Loucy (cell line): ENCODE measurements around the gene GJA10.

Source experiments
- H2AFZ ChIP-seq: fragments of 200-600 bp; sonication (generic); 2 replicates; pipeline ENCODE4 v1.6.0; 2016; ENCODE audit warnings: antibody characterized with exemption, mild to moderate bottlenecking, low read length, moderate library complexity
- H3F3A ChIP-seq: fragments of 200-600 bp; 2 replicates; pipeline ENCODE4 v1.6.0; 2016; ENCODE audit warnings: antibody characterized with exemption, low read depth, mild to moderate bottlenecking
- H3K27me3 ChIP-seq: fragments of 200-600 bp; sonication (generic); 2 replicates; pipeline ENCODE4 v1.6.1; 2014; ENCODE audit warnings: low read length, mild to moderate bottlenecking; ENCODE audit not compliant: insufficient read depth, poor library complexity, severe bottlenecking
- H3K36me3 ChIP-seq: fragments of 200-600 bp; sonication (generic); 2 replicates; pipeline ENCODE4 v1.6.1; 2016; ENCODE audit warnings: low read length; ENCODE audit not compliant: insufficient read depth
- H3K4me1 ChIP-seq: fragments of 200-600 bp; sonication (generic); 2 replicates; pipeline ENCODE4 v1.5.1; 2014; ENCODE audit warnings: low read length, mild to moderate bottlenecking; ENCODE audit not compliant: insufficient read depth, poor library complexity, severe bottlenecking
- H3K4me2 ChIP-seq: fragments of 200-600 bp; sonication (generic); 2 replicates; pipeline ENCODE4 v1.6.0; 2014; ENCODE audit warnings: antibody characterized with exemption, low read length, low read depth, mild to moderate bottlenecking; ENCODE audit not compliant: poor library complexity, severe bottlenecking
- H3K4me3 ChIP-seq: fragments of 200-600 bp; sonication (generic); 2 replicates; pipeline ENCODE4 v1.5.1; 2014; ENCODE audit warnings: low read length, mild to moderate bottlenecking, mixed read lengths; ENCODE audit not compliant: poor library complexity, severe bottlenecking
- H3K79me2 ChIP-seq: fragments of 200-600 bp; sonication (generic); 2 replicates; pipeline ENCODE4 v1.6.1; 2014; ENCODE audit warnings: low read length; ENCODE audit not compliant: insufficient read depth
- H3K9ac ChIP-seq: fragments of 200-600 bp; sonication (generic); 2 replicates; pipeline ENCODE4 v1.6.0; 2014; ENCODE audit warnings: mild to moderate bottlenecking, low read depth, low read length, moderate library complexity; ENCODE audit not compliant: poor library complexity, severe bottlenecking
- H3K9me2 ChIP-seq: fragments of 200-600 bp; sonication (generic); replicated peaks from 2 replicates; pipeline ENCODE4 v1.6.1; 2016; ENCODE audit warnings: low read depth, low read length, mixed read lengths
- H3K9me3 ChIP-seq: fragments of 200-600 bp; sonication (generic); 2 replicates; pipeline ENCODE4 v1.6.1; 2014; ENCODE audit warnings: mild to moderate bottlenecking, antibody characterized with exemption, low read length, low read depth; ENCODE audit not compliant: insufficient read depth
- H4K20me1 ChIP-seq: fragments of 200-600 bp; sonication (generic); 2 replicates; pipeline ENCODE4 v1.6.0; 2014; ENCODE audit warnings: antibody characterized with exemption, low read length, mild to moderate bottlenecking; ENCODE audit not compliant: insufficient read depth, poor library complexity, severe bottlenecking
- EZH2phosphoT487 ChIP-seq: fragments of 200-600 bp; IDR thresholded peaks from 2 replicates; pipeline ENCODE4 v1.6.1; 2018; ENCODE audit warnings: antibody characterized with exemption, mild to moderate bottlenecking, moderate library complexity, borderline replicate concordance
- TF ChIP-seq, protein P1 (sequence below): fragments of 200-600 bp; sonication (generic); conservative IDR thresholded peaks from 2 replicates; pipeline ENCODE4 v1.5.1; 2014; ENCODE audit warnings: mild to moderate bottlenecking, antibody characterized with exemption, low read length

Gene GJA10

GRCh38 chr6:89859744-89860143, 34.5 kb upstream of the GJA10 start:
- Histone ChIP-seq H3K9me2 (no peaks in the 10 kb centered on the region), H3K4me1 (no peaks in the 10 kb centered on the region), H3K4me3 (no peak overlapping the region), H3K27me3 (no peaks in the 10 kb centered on the region), H3K4me2 (no peak overlapping the region), H2AFZ (no peak overlapping the region), H4K20me1 (no peaks in the 10 kb centered on the region), H3K9ac (no peak overlapping the region), H3K36me3 (peaks cover 79% of the 10 kb centered on the region), H3F3A (no peaks in the 10 kb centered on the region), H3K9me3 (no peaks in the 10 kb centered on the region), H3K79me2 (no peaks in the 10 kb centered on the region)
- TF ChIP-seq, protein P1, sequence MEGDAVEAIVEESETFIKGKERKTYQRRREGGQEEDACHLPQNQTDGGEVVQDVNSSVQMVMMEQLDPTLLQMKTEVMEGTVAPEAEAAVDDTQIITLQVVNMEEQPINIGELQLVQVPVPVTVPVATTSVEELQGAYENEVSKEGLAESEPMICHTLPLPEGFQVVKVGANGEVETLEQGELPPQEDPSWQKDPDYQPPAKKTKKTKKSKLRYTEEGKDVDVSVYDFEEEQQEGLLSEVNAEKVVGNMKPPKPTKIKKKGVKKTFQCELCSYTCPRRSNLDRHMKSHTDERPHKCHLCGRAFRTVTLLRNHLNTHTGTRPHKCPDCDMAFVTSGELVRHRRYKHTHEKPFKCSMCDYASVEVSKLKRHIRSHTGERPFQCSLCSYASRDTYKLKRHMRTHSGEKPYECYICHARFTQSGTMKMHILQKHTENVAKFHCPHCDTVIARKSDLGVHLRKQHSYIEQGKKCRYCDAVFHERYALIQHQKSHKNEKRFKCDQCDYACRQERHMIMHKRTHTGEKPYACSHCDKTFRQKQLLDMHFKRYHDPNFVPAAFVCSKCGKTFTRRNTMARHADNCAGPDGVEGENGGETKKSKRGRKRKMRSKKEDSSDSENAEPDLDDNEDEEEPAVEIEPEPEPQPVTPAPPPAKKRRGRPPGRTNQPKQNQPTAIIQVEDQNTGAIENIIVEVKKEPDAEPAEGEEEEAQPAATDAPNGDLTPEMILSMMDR: no peak
- TF ChIP-seq EZH2phosphoT487: no peak

- TF ChIP-seq EZH2phosphoT487: no peak
- TF ChIP-seq, protein P1: no peak
- H3K9me3 ChIP-seq: no peaks in the 10 kb centered on the region
- no peaks in the 10 kb centered on the region for H3F3A ChIP-seq
- H3K4me3 ChIP-seq: no peak overlapping the region
- H2AFZ ChIP-seq: no peak overlapping the region
- no peak overlapping the region for H3K9ac ChIP-seq
- H3K27me3 ChIP-seq: no peaks in the 10 kb centered on the region
- H3K36me3 ChIP-seq: peaks cover 70% of the 10 kb centered on the region; the same call in 1 of the 2 replicates
- H3K79me2 ChIP-seq: no peaks in the 10 kb centered on the region
- no peaks in the 10 kb centered on the region for H3K4me1 ChIP-seq
- H3K9me2 ChIP-seq: no peaks in the 10 kb centered on the region
- H4K20me1 ChIP-seq: no peaks in the 10 kb centered on the region
- no peak overlapping the region for H3K4me2 ChIP-seq
These were observed 32.0 kb upstream of the GJA10 start for GRCh38 chr6:89862273-89862672.

- no peaks in the 10 kb centered on the region for H3F3A ChIP-seq
- no peaks in the 10 kb centered on the region for H4K20me1 ChIP-seq
- no peaks in the 10 kb centered on the region for H3K9me3 ChIP-seq
- H3K36me3 ChIP-seq: peaks cover 72% of the 10 kb centered on the region; the same call in 1 of the 2 replicates
- no peaks in the 10 kb centered on the region for H3K27me3 ChIP-seq
- no peak overlapping the region for H3K9ac ChIP-seq
- TF ChIP-seq EZH2phosphoT487: no peak
- TF ChIP-seq, protein P1: no peak
- no peaks in the 10 kb centered on the region for H3K9me2 ChIP-seq
- H3K4me3 ChIP-seq: no peak overlapping the region
- no peaks in the 10 kb centered on the region for H3K79me2 ChIP-seq
- no peak overlapping the region for H3K4me2 ChIP-seq
- no peak overlapping the region for H2AFZ ChIP-seq
- H3K4me1 ChIP-seq: no peaks in the 10 kb centered on the region
These were observed 31.6 kb upstream of the GJA10 start for GRCh38 chr6:89862698-89863097.
